ENCODE data around the gene SERINC1.

Gene SERINC1

GRCh38 chr6:122431780-122432179, 39.8 kb downstream of the SERINC1 start:
- Histone ChIP-seq H3K9ac (ENCODE audit: low read length) (no peak overlapping the region), H3K36me3 (ENCODE audit: control insufficient read depth, low read depth, low read length) (peaks cover 59% of the 10 kb centered on the region), H3K9me3 (ENCODE audit: control insufficient read depth, low read depth, low read length) (no peaks in the 10 kb centered on the region), H3K27me3 (ENCODE audit: control insufficient read depth, insufficient read depth, low read length) (no peaks in the 10 kb centered on the region), H3K4me3 (ENCODE audit: low read length) (no peak overlapping the region), H3K27ac (ENCODE audit: low read length) (no peak overlapping the region), H3K4me1 (ENCODE audit: control insufficient read depth, low read depth, low read length) (no peaks in the 10 kb centered on the region)

- Histone ChIP-seq H3K36me3 (ENCODE audit: control insufficient read depth, low read depth, low read length) (peaks cover 70% of the 10 kb centered on the region), H3K27me3 (ENCODE audit: control insufficient read depth, insufficient read depth, low read length) (no peaks in the 10 kb centered on the region)
Observed at GRCh38 chr6:122429323-122429722, 42.3 kb downstream of the SERINC1 start.

DNA sequence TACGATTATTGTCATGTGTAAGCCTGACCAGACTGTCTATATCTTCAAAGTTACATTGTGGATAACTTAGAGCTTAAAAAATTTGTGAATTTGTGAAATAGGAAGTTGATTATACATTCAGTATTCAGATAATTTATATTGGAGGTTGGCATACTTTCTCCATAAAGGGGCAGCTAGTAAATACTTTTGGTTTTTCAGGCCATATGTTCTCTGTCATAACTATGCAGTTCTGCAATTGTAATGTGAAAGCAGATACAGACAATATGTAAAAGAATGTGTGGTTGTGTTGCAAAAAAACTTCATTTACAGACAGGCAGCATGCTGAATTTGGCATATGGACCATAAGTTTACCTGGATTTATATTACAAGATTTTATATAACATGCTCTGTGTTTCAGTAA, 42.8 kb downstream of the SERINC1 start:
- Histone ChIP-seq H3K4me1 (ENCODE audit: control insufficient read depth, low read depth, low read length) (no peaks in the 10 kb centered on the region), H3K36me3 (ENCODE audit: control insufficient read depth, low read depth, low read length) (peaks cover 72% of the 10 kb centered on the region)

More at GRCh38 chr6:122429323-122429722, 42.3 kb downstream of the SERINC1 start:
- Histone ChIP-seq H3K9ac (ENCODE audit: low read length) (no peak overlapping the region), H3K4me1 (ENCODE audit: control insufficient read depth, low read depth, low read length) (no peaks in the 10 kb centered on the region), H3K4me3 (ENCODE audit: low read length) (no peak overlapping the region), H3K9me3 (ENCODE audit: control insufficient read depth, low read depth, low read length) (no peaks in the 10 kb centered on the region), H3K27ac (ENCODE audit: low read length) (no peak overlapping the region)

GRCh38 chr6:122426597-122426996, 45.0 kb downstream of the SERINC1 start:
- Histone ChIP-seq H3K9ac (ENCODE audit: low read length) (no peak overlapping the region), H3K27ac (ENCODE audit: low read length) (no peak overlapping the region), H3K4me3 (ENCODE audit: low read length) (no peak overlapping the region), H3K9me3 (ENCODE audit: control insufficient read depth, low read depth, low read length) (no peaks in the 10 kb centered on the region), H3K36me3 (ENCODE audit: control insufficient read depth, low read depth, low read length) (peaks cover 76% of the 10 kb centered on the region), H3K27me3 (ENCODE audit: control insufficient read depth, insufficient read depth, low read length) (no peaks in the 10 kb centered on the region), H3K4me1 (ENCODE audit: control insufficient read depth, low read depth, low read length) (no peaks in the 10 kb centered on the region)

More for the DNA sequence above, 42.8 kb downstream of the SERINC1 start:
- Histone ChIP-seq H3K27me3 (ENCODE audit: control insufficient read depth, insufficient read depth, low read length) (no peaks in the 10 kb centered on the region), H3K9me3 (ENCODE audit: control insufficient read depth, low read depth, low read length) (no peaks in the 10 kb centered on the region), H3K9ac (ENCODE audit: low read length) (no peak overlapping the region), H3K4me3 (ENCODE audit: low read length) (no peak overlapping the region), H3K27ac (ENCODE audit: low read length) (no peak overlapping the region)

- Histone ChIP-seq H3K9me3 (ENCODE audit: control insufficient read depth, low read depth, low read length) (no peaks in the 10 kb centered on the region), H3K27ac (ENCODE audit: low read length) (no peak overlapping the region), H3K4me3 (ENCODE audit: low read length) (no peak overlapping the region), H3K27me3 (ENCODE audit: control insufficient read depth, insufficient read depth, low read length) (no peaks in the 10 kb centered on the region), H3K9ac (ENCODE audit: low read length) (no peak overlapping the region), H3K36me3 (ENCODE audit: control insufficient read depth, low read depth, low read length) (peaks cover 84% of the 10 kb centered on the region), H3K4me1 (ENCODE audit: control insufficient read depth, low read depth, low read length) (no peaks in the 10 kb centered on the region)
Observed at GRCh38 chr6:122423734-122424133, 47.9 kb downstream of the SERINC1 start.

- no peaks in the 10 kb centered on the region for H3K4me1 ChIP-seq (ENCODE audit: control insufficient read depth, low read depth, low read length)
- H3K27me3 ChIP-seq (ENCODE audit: control insufficient read depth, insufficient read depth, low read length) = no peaks in the 10 kb centered on the region
- no peak overlapping the region for H3K4me3 ChIP-seq (ENCODE audit: low read length)
- no peaks in the 10 kb centered on the region for H3K9me3 ChIP-seq (ENCODE audit: control insufficient read depth, low read depth, low read length)
- no peak overlapping the region for H3K9ac ChIP-seq (ENCODE audit: low read length)
- H3K27ac ChIP-seq (ENCODE audit: low read length) = no peak overlapping the region
- H3K36me3 ChIP-seq (ENCODE audit: control insufficient read depth, low read depth, low read length) = peaks cover 81% of the 10 kb centered on the region
Observed at GRCh38 chr6:122422614-122423267, 48.9 kb downstream of the SERINC1 start.

- no peaks in the 10 kb centered on the region for H3K4me1 ChIP-seq (ENCODE audit: control insufficient read depth, low read depth, low read length)
- H3K9ac ChIP-seq (ENCODE audit: low read length) = no peak overlapping the region
- H3K36me3 ChIP-seq (ENCODE audit: control insufficient read depth, low read depth, low read length) = peaks cover 82% of the 10 kb centered on the region
- no peaks in the 10 kb centered on the region for H3K27me3 ChIP-seq (ENCODE audit: control insufficient read depth, insufficient read depth, low read length)
- no peaks in the 10 kb centered on the region for H3K9me3 ChIP-seq (ENCODE audit: control insufficient read depth, low read depth, low read length)
- no peak overlapping the region for H3K27ac ChIP-seq (ENCODE audit: low read length)
- no peak overlapping the region for H3K4me3 ChIP-seq (ENCODE audit: low read length)
Observed at GRCh38 chr6:122422003-122422402, 49.6 kb downstream of the SERINC1 start.

GRCh38 chr6:122416825-122417224, 54.8 kb downstream of the SERINC1 start:
- no peaks in the 10 kb centered on the region for H3K4me1 ChIP-seq (ENCODE audit: control insufficient read depth, low read depth, low read length)
- no peak overlapping the region for H3K27ac ChIP-seq (ENCODE audit: low read length)
- H3K36me3 ChIP-seq (ENCODE audit: control insufficient read depth, low read depth, low read length) = peaks cover 69% of the 10 kb centered on the region
- H3K9ac ChIP-seq (ENCODE audit: low read length) = no peak overlapping the region
- H3K9me3 ChIP-seq (ENCODE audit: control insufficient read depth, low read depth, low read length) = no peaks in the 10 kb centered on the region
- H3K4me3 ChIP-seq (ENCODE audit: low read length) = no peak overlapping the region
- H3K27me3 ChIP-seq (ENCODE audit: control insufficient read depth, insufficient read depth, low read length) = no peaks in the 10 kb centered on the region

DNA sequence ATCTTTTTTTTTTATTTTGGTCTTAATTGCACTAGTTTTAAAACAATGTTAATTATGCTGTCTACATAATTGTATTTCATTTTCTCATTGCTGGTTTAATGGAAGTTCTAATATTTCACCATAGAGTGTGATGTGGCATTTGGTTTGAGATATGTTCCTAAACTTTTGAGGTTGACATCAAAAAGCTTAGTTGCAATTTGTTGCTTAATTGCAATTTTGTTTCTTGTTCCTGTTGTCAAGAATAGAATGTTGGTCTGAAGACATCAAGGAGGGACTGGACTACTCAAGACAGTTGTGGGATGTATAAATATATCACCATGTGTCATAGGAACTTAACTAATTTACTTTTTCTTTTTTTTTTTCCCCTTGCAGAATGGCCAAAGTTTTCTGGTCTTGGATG, 59.6 kb downstream of the SERINC1 start:
- Histone ChIP-seq H3K27ac (ENCODE audit: low read length) (no peak overlapping the region), H3K36me3 (ENCODE audit: control insufficient read depth, low read depth, low read length) (peaks cover 34% of the 10 kb centered on the region), H3K9ac (ENCODE audit: low read length) (no peak overlapping the region), H3K4me3 (ENCODE audit: low read length) (no peak overlapping the region), H3K27me3 (ENCODE audit: control insufficient read depth, insufficient read depth, low read length) (no peaks in the 10 kb centered on the region), H3K9me3 (ENCODE audit: control insufficient read depth, low read depth, low read length) (no peaks in the 10 kb centered on the region), H3K4me1 (ENCODE audit: control insufficient read depth, low read depth, low read length) (no peaks in the 10 kb centered on the region)

DNA sequence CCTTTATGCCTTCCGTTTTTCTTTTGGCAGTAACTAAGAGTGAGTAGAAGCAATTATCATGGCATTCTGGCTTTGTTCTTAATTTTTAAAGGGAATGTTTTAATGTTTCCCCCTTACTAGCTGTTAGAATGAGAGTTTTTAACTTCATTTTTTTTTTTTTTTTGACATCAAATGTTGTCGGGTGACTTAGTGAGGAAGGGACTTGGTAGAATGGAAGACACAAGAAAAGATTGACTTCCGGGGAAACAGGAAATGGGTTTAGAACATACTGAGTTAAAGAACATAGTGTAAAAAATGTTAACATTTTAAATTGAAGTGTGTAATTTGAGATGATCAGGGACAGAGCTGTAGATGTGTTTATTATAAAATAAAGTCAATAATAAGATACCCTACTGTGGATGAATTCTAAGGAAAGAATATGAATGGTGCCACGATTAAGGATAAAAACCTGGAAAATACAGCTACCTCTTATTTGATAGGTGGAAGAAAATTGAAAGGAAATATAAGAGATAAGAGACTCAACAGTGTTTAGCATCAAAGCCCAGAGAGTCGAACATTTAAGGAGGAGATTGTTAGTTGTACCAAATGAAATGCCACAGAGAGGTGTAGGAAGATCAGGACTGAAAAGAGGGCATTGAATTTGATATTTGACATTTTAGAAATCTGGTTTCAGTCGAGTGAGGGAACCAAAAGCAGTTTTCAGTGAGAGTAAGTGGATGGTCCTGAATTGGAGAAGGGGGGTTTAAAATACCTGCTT, 62.7 kb downstream of the SERINC1 start:
- H3K27ac ChIP-seq (ENCODE audit: low read length) = no peak overlapping the region
- no peak overlapping the region for H3K4me3 ChIP-seq (ENCODE audit: low read length)
- peaks cover 8% of the 10 kb centered on the region for H3K4me1 ChIP-seq (ENCODE audit: control insufficient read depth, low read depth, low read length)
- H3K27me3 ChIP-seq (ENCODE audit: control insufficient read depth, insufficient read depth, low read length) = no peaks in the 10 kb centered on the region
- H3K9me3 ChIP-seq (ENCODE audit: control insufficient read depth, low read depth, low read length) = no peaks in the 10 kb centered on the region
- no peak overlapping the region for H3K9ac ChIP-seq (ENCODE audit: low read length)
- peaks cover 13% of the 10 kb centered on the region for H3K36me3 ChIP-seq (ENCODE audit: control insufficient read depth, low read depth, low read length)

DNA sequence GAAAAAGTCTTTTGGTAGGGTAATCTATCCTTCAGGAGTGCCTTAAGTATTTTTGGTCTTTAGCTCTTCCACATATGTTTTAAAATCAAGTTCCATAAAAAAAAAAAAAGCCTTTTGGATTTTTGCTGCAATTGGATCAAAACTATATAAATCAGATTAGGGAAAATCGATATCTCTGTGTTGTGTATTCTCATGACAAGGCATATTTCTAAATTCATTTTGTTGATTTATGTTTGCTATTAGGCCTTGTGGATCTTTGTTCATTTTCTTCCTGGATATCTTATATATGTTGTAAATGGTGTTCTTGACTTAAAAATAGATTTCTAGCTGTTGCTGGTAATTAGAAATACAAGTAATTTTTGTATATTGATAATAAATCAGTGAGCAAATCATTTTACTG, 63.4 kb downstream of the SERINC1 start:
- Histone ChIP-seq H3K4me1 (ENCODE audit: control insufficient read depth, low read depth, low read length) (peaks cover 8% of the 10 kb centered on the region), H3K9ac (ENCODE audit: low read length) (no peak overlapping the region)

DNA sequence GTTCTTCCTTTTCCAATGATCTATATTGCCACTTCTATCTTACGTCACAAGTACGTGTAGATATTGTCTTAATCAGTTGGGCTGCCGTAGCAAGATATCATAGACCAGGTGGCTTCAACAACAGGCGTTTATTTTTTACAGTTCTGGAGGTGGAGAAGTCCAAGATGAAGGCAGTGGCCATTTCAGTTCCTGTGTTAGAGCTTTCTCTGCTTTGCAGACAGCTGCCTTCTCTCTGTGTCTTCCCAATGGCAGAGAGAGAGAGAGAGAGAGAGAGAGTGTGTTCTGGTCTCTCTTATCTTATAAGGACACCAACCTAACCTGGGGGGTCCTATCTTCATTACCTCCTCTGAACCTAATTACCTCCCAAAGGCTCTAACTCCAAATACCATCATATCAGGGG, 63.9 kb downstream of the SERINC1 start:
- Histone ChIP-seq H3K9ac (ENCODE audit: low read length) (no peak overlapping the region), H3K4me1 (ENCODE audit: control insufficient read depth, low read depth, low read length) (peaks cover 8% of the 10 kb centered on the region), H3K27ac (ENCODE audit: low read length) (no peak overlapping the region), H3K4me3 (ENCODE audit: low read length) (no peak overlapping the region), H3K36me3 (ENCODE audit: control insufficient read depth, low read depth, low read length) (peaks cover 7% of the 10 kb centered on the region), H3K9me3 (ENCODE audit: control insufficient read depth, low read depth, low read length) (no peaks in the 10 kb centered on the region), H3K27me3 (ENCODE audit: control insufficient read depth, insufficient read depth, low read length) (no peaks in the 10 kb centered on the region)

More for the DNA sequence above, 63.4 kb downstream of the SERINC1 start:
- H3K36me3 ChIP-seq (ENCODE audit: control insufficient read depth, low read depth, low read length) = peaks cover 10% of the 10 kb centered on the region
- no peaks in the 10 kb centered on the region for H3K9me3 ChIP-seq (ENCODE audit: control insufficient read depth, low read depth, low read length)
- no peaks in the 10 kb centered on the region for H3K27me3 ChIP-seq (ENCODE audit: control insufficient read depth, insufficient read depth, low read length)
- H3K4me3 ChIP-seq (ENCODE audit: low read length) = no peak overlapping the region
- H3K27ac ChIP-seq (ENCODE audit: low read length) = no peak overlapping the region

Measured in iPS-18a (cell line).